Measurements from ENCODE around the gene JAZF1.

- TF ChIP-seq CTCF (conservative IDR thresholded peaks at IDR 0.05) (no peak), EZH2 (IDR thresholded peaks at IDR 0.05; ENCODE audit: low read depth) (no peak)
These were observed 252.6 kb downstream of the JAZF1 start for GRCh38 chr7:27928001-27928400.

Data from PC-9 (cell line).